NB4 (cell line): ENCODE measurements around the gene SLPI.

Experiments used
- DNase-seq: peaks from one replicate; pipeline ENCODE4 v3.0.0; 2010; ENCODE audit warnings: low read depth
- H3K4me3 ChIP-seq: one replicate; pipeline ENCODE4 v1.5.1; 2011; ENCODE audit warnings: mild to moderate bottlenecking, low read depth, low read length, moderate library complexity
- MAX ChIP-seq: IDR thresholded peaks from 2 replicates; pipeline ENCODE4 v1.6.1; 2011; ENCODE audit warnings: low read depth, low read length
- MYC ChIP-seq: IDR thresholded peaks from 2 replicates; pipeline ENCODE4 v1.6.1; 2011; ENCODE audit warnings: low read depth, low read length
- POLR2A ChIP-seq: IDR thresholded peaks from 2 replicates; pipeline ENCODE4 v1.6.1; 2011; ENCODE audit warnings: mild to moderate bottlenecking; ENCODE audit not compliant: insufficient read length; ENCODE audit errors: extremely low read depth
- TF ChIP-seq, protein P1 (sequence below): IDR thresholded peaks from one replicate; pipeline ENCODE4 v1.5.1; 2012; ENCODE audit warnings: low read depth, low read length

SLPI gene

GRCh38 chr20:45218636-45219035 is 35.7 kb downstream of the SLPI start:
- no peak for DNase-seq
- H3K4me3 ChIP-seq = no peak overlapping the region
- TF ChIP-seq, protein P1, sequence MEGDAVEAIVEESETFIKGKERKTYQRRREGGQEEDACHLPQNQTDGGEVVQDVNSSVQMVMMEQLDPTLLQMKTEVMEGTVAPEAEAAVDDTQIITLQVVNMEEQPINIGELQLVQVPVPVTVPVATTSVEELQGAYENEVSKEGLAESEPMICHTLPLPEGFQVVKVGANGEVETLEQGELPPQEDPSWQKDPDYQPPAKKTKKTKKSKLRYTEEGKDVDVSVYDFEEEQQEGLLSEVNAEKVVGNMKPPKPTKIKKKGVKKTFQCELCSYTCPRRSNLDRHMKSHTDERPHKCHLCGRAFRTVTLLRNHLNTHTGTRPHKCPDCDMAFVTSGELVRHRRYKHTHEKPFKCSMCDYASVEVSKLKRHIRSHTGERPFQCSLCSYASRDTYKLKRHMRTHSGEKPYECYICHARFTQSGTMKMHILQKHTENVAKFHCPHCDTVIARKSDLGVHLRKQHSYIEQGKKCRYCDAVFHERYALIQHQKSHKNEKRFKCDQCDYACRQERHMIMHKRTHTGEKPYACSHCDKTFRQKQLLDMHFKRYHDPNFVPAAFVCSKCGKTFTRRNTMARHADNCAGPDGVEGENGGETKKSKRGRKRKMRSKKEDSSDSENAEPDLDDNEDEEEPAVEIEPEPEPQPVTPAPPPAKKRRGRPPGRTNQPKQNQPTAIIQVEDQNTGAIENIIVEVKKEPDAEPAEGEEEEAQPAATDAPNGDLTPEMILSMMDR = no peak
- no peak for TF ChIP-seq MYC
- TF ChIP-seq MAX = no peak
- TF ChIP-seq POLR2A = no peak

GRCh38 chr20:45218124-45218523 is 36.2 kb downstream of the SLPI start:
- DNase-seq = no peak
- TF ChIP-seq, protein P1 = no peak
- TF ChIP-seq MYC = no peak
- TF ChIP-seq POLR2A = no peak
- no peak for TF ChIP-seq MAX
- no peak overlapping the region for H3K4me3 ChIP-seq

- TF ChIP-seq MYC = no peak
- no peak for TF ChIP-seq POLR2A
- TF ChIP-seq MAX = no peak
- TF ChIP-seq, protein P1 = no peak
- H3K4me3 ChIP-seq = no peak overlapping the region
- no peak for DNase-seq
Observed at GRCh38 chr20:45212836-45213235, 41.5 kb downstream of the SLPI start.

GRCh38 chr20:45211569-45212474 is 42.5 kb downstream of the SLPI start:
- no peak overlapping the region for H3K4me3 ChIP-seq
- DNase-seq = no peak
- TF ChIP-seq, protein P1 = no peak
- TF ChIP-seq POLR2A (no peak), MYC (no peak), MAX (no peak)

DNA sequence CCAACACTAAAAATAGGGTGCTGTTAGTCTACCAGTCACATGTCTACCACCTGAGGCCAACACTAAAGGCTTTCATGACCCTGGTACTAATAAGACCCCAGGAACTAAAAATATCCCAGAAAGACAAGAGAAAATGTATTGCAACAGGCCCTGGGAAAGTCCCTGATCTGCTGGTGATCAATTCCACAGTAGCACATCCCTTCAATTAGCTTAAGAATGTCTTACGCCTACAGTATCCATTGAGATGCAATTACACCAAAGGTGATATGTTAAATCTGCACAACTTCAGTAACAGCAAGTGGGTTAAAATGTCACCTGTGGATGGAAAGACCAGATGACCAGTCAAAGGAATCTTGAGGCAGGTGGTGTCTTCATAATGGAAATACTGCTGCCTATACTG is 44.4 kb downstream of the SLPI start:
- no peak for TF ChIP-seq MYC
- TF ChIP-seq, protein P1 = no peak
- TF ChIP-seq POLR2A = no peak
- TF ChIP-seq MAX = no peak

More for the DNA sequence above, 44.4 kb downstream of the SLPI start:
- no peak for DNase-seq
- no peak overlapping the region for H3K4me3 ChIP-seq
